Esophagus mucosa (tissue), 1 donor: ENCODE measurements around the gene ANXA4. TPM values are rescaled to one million over a fixed set of nuclear protein-coding genes. Genes with fewer than 3 reads are reported as not detected.
"Not testable (repeated sequence)": the region's sequence is repeated elsewhere in the genome, so short reads cannot be mapped to it uniquely, and the experiment has no call there.

ENCODE experiments used
- ATAC-seq: fragments of 200-7000 bp; cut with Tn5 transposase; one replicate; pipeline ENCODE4 v1.9.1; 2020
- total RNA-seq: library from RNA; stranded (reverse); gene quantifications from one replicate; pipeline ENCODE4 v1.2.4, GENCODE V29; 2023
- donor health status: DM: yes; HTN: yes; CAD: no.

The ANXA4 gene
- total RNA-seq, 1 donor from 2014 or later, result 71.8 TPM

GRCh38 chr2:69811591-69811990 is 69.7 kb downstream of the ANXA4 start:
- ATAC-seq, result no peak

- ATAC-seq, result no peak
These were observed 73.8 kb downstream of the ANXA4 start for GRCh38 chr2:69815717-69816116.

GRCh38 chr2:69816923-69817542 is 75.1 kb downstream of the ANXA4 start:
- ATAC-seq, result peak; percentile 82

- ATAC-seq, result no peak
These were observed 76.0 kb downstream of the ANXA4 start for GRCh38 chr2:69817729-69818501.

- no peak for ATAC-seq
These were observed 86.0 kb downstream of the ANXA4 start for GRCh38 chr2:69827796-69828540.

GRCh38 chr2:69828938-69829255 is 87.0 kb downstream of the ANXA4 start:
- no peak for ATAC-seq

- ATAC-seq, result peak; percentile 99
These were observed 87.5 kb downstream of the ANXA4 start, which contains the start of gene GMCL1 for GRCh38 chr2:69829256-69830044. TSS of gene GMCL1 (plus strand) at chr2:69829660. CDS start at chr2:69829893, 233 bp downstream.

GRCh38 chr2:69830045-69830905 is 88.3 kb downstream of the ANXA4 start:
- ATAC-seq, result peak; percentile 54

- not testable (repeated sequence) for ATAC-seq
These were observed 88.9 kb downstream of the ANXA4 start for GRCh38 chr2:69830906-69831241.

GRCh38 chr2:69831354-69831905 is 89.5 kb downstream of the ANXA4 start:
- no peak for ATAC-seq

GRCh38 chr2:69833752-69834151 is 91.8 kb downstream of the ANXA4 start:
- ATAC-seq, result no peak

- ATAC-seq, result no peak
These were observed 93.7 kb downstream of the ANXA4 start for GRCh38 chr2:69835666-69836065.

- ATAC-seq, result no peak
These were observed 94.4 kb downstream of the ANXA4 start for GRCh38 chr2:69836316-69836715.

GRCh38 chr2:69837533-69837932 is 95.6 kb downstream of the ANXA4 start:
- no peak for ATAC-seq

GRCh38 chr2:69843993-69844392 is 102.1 kb downstream of the ANXA4 start:
- no peak for ATAC-seq

GRCh38 chr2:69844560-69844959 is 102.6 kb downstream of the ANXA4 start:
- ATAC-seq, result no peak

- no peak for ATAC-seq
These were observed 104.5 kb downstream of the ANXA4 start for GRCh38 chr2:69846182-69847067.

GRCh38 chr2:69847068-69847828 is 105.3 kb downstream of the ANXA4 start:
- ATAC-seq, result no peak

- ATAC-seq, result no peak
These were observed 106.4 kb downstream of the ANXA4 start for GRCh38 chr2:69848186-69848790.
